GM12874 (cell line): Measurements from ENCODE around the gene GLDN.

Source experiments
- TF ChIP-seq, protein P1 (sequence below): IDR thresholded peaks from 2 replicates; pipeline ENCODE4 v1.5.1; 2011; ENCODE audit warnings: low read depth, mild to moderate bottlenecking, control low read depth, low read length, moderate library complexity; ENCODE audit not compliant: insufficient read depth

Gene GLDN

DNA sequence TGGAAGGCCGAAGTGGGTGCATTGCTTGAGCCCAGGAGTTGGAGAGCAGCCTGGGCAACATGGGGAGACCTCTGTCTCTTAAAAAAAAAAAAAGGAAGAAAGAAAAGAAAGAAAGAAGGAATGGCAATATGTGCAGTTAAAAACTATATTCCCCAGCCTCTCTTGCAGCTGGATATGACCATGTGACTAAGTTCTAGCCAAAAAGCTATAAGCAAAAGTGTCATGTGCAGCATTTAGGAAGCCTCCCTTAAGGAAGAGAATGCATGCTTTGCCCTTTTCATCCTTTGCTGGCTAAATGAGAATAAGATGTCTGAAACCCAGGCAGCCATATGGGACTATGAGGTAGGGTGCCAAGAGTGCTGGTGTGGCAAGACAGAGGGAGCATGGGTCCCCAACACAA lies 24.8 kb upstream of the GLDN start:
- TF ChIP-seq, protein P1, sequence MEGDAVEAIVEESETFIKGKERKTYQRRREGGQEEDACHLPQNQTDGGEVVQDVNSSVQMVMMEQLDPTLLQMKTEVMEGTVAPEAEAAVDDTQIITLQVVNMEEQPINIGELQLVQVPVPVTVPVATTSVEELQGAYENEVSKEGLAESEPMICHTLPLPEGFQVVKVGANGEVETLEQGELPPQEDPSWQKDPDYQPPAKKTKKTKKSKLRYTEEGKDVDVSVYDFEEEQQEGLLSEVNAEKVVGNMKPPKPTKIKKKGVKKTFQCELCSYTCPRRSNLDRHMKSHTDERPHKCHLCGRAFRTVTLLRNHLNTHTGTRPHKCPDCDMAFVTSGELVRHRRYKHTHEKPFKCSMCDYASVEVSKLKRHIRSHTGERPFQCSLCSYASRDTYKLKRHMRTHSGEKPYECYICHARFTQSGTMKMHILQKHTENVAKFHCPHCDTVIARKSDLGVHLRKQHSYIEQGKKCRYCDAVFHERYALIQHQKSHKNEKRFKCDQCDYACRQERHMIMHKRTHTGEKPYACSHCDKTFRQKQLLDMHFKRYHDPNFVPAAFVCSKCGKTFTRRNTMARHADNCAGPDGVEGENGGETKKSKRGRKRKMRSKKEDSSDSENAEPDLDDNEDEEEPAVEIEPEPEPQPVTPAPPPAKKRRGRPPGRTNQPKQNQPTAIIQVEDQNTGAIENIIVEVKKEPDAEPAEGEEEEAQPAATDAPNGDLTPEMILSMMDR, result no peak

DNA sequence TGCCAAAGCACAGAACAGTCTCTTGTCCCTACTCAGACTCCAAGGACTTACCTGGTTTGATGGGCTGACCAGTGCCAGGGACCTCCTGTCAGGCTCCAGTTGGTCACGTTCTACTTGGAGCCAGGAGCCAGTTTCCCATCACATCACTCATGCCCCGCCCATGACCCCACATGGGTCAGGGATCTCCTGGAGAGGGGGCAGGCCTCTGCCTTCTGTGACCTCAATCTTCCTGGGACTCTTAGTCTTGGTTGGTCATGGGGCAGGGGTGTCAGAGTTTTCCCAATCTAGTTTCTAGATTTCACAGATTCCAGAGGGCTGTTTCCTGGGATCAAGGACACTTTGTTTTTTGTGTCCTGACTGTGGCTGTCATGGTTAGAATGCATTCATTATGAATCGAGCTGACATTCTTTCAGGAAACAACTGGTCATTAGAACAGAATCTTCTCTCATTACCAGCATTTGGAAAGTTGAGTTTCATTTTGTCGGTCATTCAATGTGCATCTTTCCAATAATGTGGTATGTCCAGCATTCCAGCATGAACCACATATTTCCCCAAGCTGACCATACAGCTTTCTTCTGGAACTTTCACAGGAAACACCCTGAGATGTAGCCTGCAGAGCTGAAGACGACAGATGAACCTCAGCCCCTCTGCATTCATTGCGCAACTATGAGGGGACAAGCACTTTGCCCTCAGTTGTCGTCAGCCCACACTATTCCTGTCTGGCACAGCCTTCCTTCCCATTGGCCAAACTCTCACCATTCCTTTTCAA lies 22.9 kb upstream of the GLDN start:
- TF ChIP-seq, protein P1, result no peak

DNA sequence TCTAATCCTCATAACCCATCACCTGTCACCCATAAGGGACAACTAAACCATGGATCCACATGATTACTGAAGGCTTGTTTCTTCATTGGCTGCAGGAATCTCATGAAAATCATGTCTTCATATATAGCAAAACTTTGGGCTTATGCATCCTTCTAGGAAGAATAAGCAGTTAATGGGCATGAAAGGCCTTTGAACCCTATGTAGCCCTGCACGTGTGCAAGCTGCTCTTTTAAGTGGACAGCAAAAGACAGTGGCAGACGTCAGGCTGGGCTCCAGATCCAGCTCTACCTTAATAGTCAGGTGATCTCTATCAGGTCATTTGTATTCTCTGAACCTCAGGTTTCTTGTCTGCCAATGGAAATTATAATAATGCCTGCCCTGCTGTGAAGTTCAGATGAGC lies 21.9 kb upstream of the GLDN start:
- TF ChIP-seq, protein P1, result no peak

DNA sequence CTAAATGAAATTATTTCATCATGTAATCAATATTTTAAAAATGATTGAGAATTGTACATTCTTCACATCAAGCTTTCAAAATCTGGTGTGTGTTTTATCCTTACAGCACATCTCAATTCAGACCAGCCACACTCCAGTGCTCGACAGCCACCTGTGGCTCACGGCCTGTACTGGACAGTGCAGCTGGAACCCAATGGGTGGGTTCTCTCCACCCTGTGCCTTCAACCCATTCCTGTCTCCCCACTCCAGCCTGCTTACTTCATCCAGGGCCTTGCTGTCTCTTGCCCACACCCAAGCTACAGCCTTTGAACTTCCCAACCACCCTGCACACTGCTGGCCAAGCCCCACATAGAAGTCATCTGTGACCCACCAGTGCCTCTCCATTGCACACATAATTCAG lies 20.6 kb upstream of the GLDN start:
- TF ChIP-seq, protein P1, result no peak

DNA sequence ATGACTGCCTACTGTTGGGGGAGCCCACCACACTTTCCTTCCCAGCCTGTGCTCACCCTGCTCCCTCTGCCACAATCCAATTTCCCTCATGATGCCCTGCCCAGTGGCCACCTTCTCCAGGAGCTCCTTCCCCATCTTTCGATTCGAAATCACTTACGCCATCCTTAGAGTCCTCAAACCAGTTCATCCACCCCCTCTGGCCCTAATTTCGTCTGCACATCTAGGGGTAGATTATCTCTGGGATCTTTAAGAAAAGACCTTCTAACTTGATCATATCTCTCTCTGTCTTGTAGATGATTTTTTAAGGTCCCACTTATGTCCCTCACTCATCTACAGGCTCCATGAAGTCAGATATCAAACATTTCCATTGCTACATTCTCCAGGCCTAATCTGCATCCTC lies 20.1 kb upstream of the GLDN start:
- TF ChIP-seq, protein P1, result no peak

DNA sequence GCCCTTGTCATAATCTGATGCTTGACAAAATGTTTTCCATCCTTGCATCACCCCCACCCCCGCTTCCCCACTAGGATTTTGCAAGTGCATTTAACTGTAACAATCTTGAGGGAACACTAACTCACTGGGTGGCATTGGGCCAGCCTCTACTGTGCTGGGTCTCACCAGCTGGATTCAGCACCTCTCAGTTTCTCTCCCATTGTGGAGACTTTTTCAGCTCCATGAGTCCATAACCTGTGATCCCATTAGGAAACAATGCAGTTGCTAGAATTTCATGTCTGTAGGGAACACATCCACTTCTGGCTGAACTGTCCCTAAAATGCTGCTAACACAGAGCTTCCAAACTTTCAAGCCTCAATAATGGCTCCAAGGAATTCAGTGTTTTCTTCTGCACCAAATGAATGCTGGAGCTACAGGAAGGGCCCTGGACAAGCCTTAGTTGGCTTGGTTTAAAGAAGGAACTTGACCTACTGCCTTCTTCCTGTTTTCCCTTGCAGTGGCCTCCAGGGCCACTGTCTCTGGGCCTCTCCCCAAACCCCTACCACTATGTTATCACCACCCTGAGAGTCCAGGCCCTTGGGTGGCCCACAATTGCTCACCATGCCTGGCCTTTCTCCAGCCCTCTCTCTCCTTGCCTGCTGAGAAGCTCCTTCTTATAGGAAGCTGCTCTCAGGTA lies 18.7 kb upstream of the GLDN start:
- TF ChIP-seq, protein P1, result no peak

DNA sequence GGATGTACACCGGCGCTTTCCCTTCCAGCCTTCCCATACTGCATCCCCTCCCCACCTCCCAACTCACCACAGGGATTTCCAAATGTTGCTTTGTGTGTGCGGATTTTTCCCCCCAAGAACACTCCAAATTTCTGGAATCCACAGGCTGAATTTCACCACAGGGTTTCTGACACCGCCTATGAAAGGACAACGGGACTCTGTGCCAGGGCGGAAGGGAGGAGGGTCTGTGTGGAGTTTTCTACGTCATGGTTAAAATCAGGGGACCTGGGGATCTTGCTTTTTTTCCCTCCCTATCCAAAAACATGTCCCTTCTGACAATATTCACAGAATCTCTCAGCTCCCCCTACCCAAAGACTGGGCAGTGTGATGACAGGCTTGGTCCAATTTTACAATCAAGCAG lies 17.7 kb upstream of the GLDN start:
- TF ChIP-seq, protein P1, result no peak
